H9 (cell line): ENCODE data around the gene MYH9. TPM values are rescaled to one million over a fixed set of nuclear protein-coding genes. Genes with fewer than 3 reads are reported as not detected.

Experiments
- DNase-seq: peaks from one replicate; pipeline ENCODE4 v3.0.0-alpha.2; 2017
- H2AFZ ChIP-seq: one replicate; pipeline ENCODE4 v1.6.1; 2013; ENCODE audit warnings: mild to moderate bottlenecking, low read length, control low read depth, moderate library complexity
- H2AK5ac ChIP-seq: 2 replicates; pipeline ENCODE4 v1.6.1; 2013; ENCODE audit warnings: low read length, control low read depth, mixed read lengths; ENCODE audit not compliant: insufficient read length
- H2BK120ac ChIP-seq: one replicate; pipeline ENCODE4 v1.6.1; 2013; ENCODE audit warnings: low read depth, mild to moderate bottlenecking, low read length, control low read depth, inconsistent platforms; ENCODE audit not compliant: poor library complexity, severe bottlenecking
- H2BK12ac ChIP-seq: 2 replicates; pipeline ENCODE4 v1.6.1; 2013; ENCODE audit warnings: low read length, control low read depth, mixed read lengths, low read depth; ENCODE audit not compliant: insufficient read length
- H2BK15ac ChIP-seq: 2 replicates; pipeline ENCODE4 v1.6.1; 2013; ENCODE audit warnings: low read depth, low read length, control low read depth
- H2BK20ac ChIP-seq: one replicate; pipeline ENCODE4 v1.6.1; 2013; ENCODE audit warnings: low read depth, mild to moderate bottlenecking, low read length, control low read depth, inconsistent platforms; ENCODE audit not compliant: poor library complexity, severe bottlenecking
- H2BK5ac ChIP-seq: 2 replicates; pipeline ENCODE4 v1.6.1; 2013; ENCODE audit warnings: low read length, control low read depth, mixed read lengths; ENCODE audit not compliant: insufficient read length
- H3K14ac ChIP-seq: 2 replicates; pipeline ENCODE4 v1.6.1; 2013; ENCODE audit warnings: low read length, control low read depth; ENCODE audit not compliant: insufficient read depth
- H3K18ac ChIP-seq: 2 replicates; pipeline ENCODE4 v1.6.1; 2013; ENCODE audit warnings: low read depth, mild to moderate bottlenecking, mixed read lengths, low read length, control low read depth; ENCODE audit not compliant: insufficient read length
- H3K23ac ChIP-seq: 2 replicates; pipeline ENCODE4 v1.6.1; 2013; ENCODE audit warnings: low read length, control low read depth, mixed read lengths, low read depth; ENCODE audit not compliant: insufficient read length
- H3K23me2 ChIP-seq: 2 replicates; pipeline ENCODE4 v1.6.1; 2013; ENCODE audit warnings: low read depth, mild to moderate bottlenecking, mixed read lengths, low read length, control low read depth; ENCODE audit not compliant: insufficient read length, poor library complexity, severe bottlenecking
- H3K27ac ChIP-seq: 2 replicates; pipeline ENCODE4 v1.5.1; 2013; ENCODE audit warnings: low read length, control low read depth, mixed read lengths, low read depth; ENCODE audit not compliant: insufficient read length
- H3K27me3 ChIP-seq: 2 replicates; pipeline ENCODE4 v1.6.1; 2013; ENCODE audit warnings: low read length, control low read depth, inconsistent platforms; ENCODE audit not compliant: insufficient read depth
- H3K4ac ChIP-seq: 2 replicates; pipeline ENCODE4 v1.6.1; 2013; ENCODE audit warnings: low read depth, mild to moderate bottlenecking, control low read depth, inconsistent platforms, low read length, moderate library complexity
- H3K4me1 ChIP-seq: 2 replicates; pipeline ENCODE4 v1.6.1; 2013; ENCODE audit warnings: low read length, control low read depth, inconsistent platforms; ENCODE audit not compliant: insufficient read depth
- H3K4me2 ChIP-seq: 2 replicates; pipeline ENCODE4 v1.6.1; 2013; ENCODE audit warnings: low read length, control low read depth, mixed read lengths; ENCODE audit not compliant: insufficient read length, insufficient read depth
- H3K56ac ChIP-seq: 2 replicates; pipeline ENCODE4 v1.6.1; 2013; ENCODE audit warnings: low read depth, mild to moderate bottlenecking, mixed read lengths, low read length, control low read depth; ENCODE audit not compliant: insufficient read length
- H3K79me1 ChIP-seq: 2 replicates; pipeline ENCODE4 v1.6.1; 2013; ENCODE audit warnings: low read depth, mild to moderate bottlenecking, moderate library complexity, low read length, control low read depth, inconsistent platforms; ENCODE audit not compliant: insufficient read depth, poor library complexity, severe bottlenecking
- H3K79me2 ChIP-seq: 2 replicates; pipeline ENCODE4 v1.6.1; 2013; ENCODE audit warnings: low read length, control low read depth, inconsistent platforms; ENCODE audit not compliant: insufficient read depth
- H3K9ac ChIP-seq: 2 replicates; pipeline ENCODE4 v1.6.1; 2013; ENCODE audit warnings: low read length, control low read depth, mixed read lengths; ENCODE audit not compliant: insufficient read length; ENCODE audit errors: extremely low read depth
- H3K9me3 ChIP-seq: one replicate; pipeline ENCODE4 v1.6.1; 2013; ENCODE audit warnings: low read depth, low read length, inconsistent platforms; ENCODE audit not compliant: control insufficient read depth
- H3T11ph ChIP-seq: one replicate; pipeline ENCODE4 v1.6.1; 2013; ENCODE audit warnings: mild to moderate bottlenecking, low read length, control low read depth, inconsistent platforms
- H4K20me1 ChIP-seq: one replicate; pipeline ENCODE4 v1.6.1; 2013; ENCODE audit not compliant: control insufficient read depth, insufficient read length, insufficient read depth
- H4K5ac ChIP-seq: 2 replicates; pipeline ENCODE4 v1.6.1; 2013; ENCODE audit warnings: low read depth, mild to moderate bottlenecking, mixed read lengths, low read length, control low read depth; ENCODE audit not compliant: insufficient read length
- H4K8ac ChIP-seq: replicated peaks from 2 replicates; pipeline ENCODE4 v1.6.1; 2013; ENCODE audit warnings: low read length, control low read depth, mixed read lengths, low read depth; ENCODE audit not compliant: insufficient read length
- H4K91ac ChIP-seq: 2 replicates; pipeline ENCODE4 v1.6.1; 2013; ENCODE audit warnings: low read depth, mild to moderate bottlenecking, moderate library complexity, mixed read lengths, low read length, control low read depth; ENCODE audit not compliant: insufficient read length
- H3K27ac Mint-ChIP-seq, 3 experiments: 2 replicates in 2 of 3; 3 replicates in 1 of 3; pipeline ENCODE4 v1.8.0; 2020 to 2021; ENCODE audit warnings: mixed read lengths in 3 of 3, mild to moderate bottlenecking in 1 of 3, moderate library complexity in 1 of 3
- H3K27me3 Mint-ChIP-seq: 2 replicates; pipeline ENCODE4 v1.8.0; 2021; ENCODE audit warnings: low read depth, mild to moderate bottlenecking, moderate library complexity, mixed read lengths
- H3K36me3 Mint-ChIP-seq, 3 experiments: 2 replicates in 2 of 3; 3 replicates in 1 of 3; pipeline ENCODE4 v1.8.0; 2020 to 2021; ENCODE audit warnings: low read depth in 3 of 3, mixed read lengths in 3 of 3; ENCODE audit not compliant: insufficient read depth in 1 of 3
- H3K4me1 Mint-ChIP-seq, 2 experiments: 2 replicates each; pipeline ENCODE4 v1.8.0; 2020; ENCODE audit warnings: mixed read lengths in 2 of 2
- H3K4me3 Mint-ChIP-seq, 2 experiments: 2 replicates in 1 of 2; 3 replicates in 1 of 2; pipeline ENCODE4 v1.8.0; 2020 to 2021; ENCODE audit warnings: mild to moderate bottlenecking in 2 of 2, mixed read lengths in 2 of 2, moderate library complexity in 1 of 2
- H3K9me3 Mint-ChIP-seq, 2 experiments: 2 replicates in 1 of 2; 3 replicates in 1 of 2; pipeline ENCODE4 v1.8.0; 2020; ENCODE audit warnings: mild to moderate bottlenecking in 2 of 2, mixed read lengths in 2 of 2, moderate library complexity in 1 of 2
- WGBS: extraction: QIAGEN DNeasy Blood & Tissue Kit; methylation state at CpG from one replicate; pipeline ENCODE4 v1.1.7; 2013; ENCODE audit warnings: missing lambda C conversion rate, low lambda C conversion rate, mixed read lengths; ENCODE audit not compliant: insufficient read length; ENCODE audit errors: extremely low coverage; 5-methylcytosine and 5-hydroxymethylcytosine counted together
- total RNA-seq: library from RNA; stranded (reverse); gene quantifications from 2 replicates; pipeline ENCODE4 v1.2.1, GENCODE V29; 2021
- TF ChIP-seq, protein P1 (sequence below): fragments of 200-600 bp; sonication (generic); conservative IDR thresholded peaks from 3 replicates; pipeline ENCODE4 v1.8.0; 2021; ENCODE audit warnings: antibody characterized with exemption, mild to moderate bottlenecking

MYH9 gene
- total RNA-seq, 1 experiment from 2014 or later: 266 TPM

DNA sequence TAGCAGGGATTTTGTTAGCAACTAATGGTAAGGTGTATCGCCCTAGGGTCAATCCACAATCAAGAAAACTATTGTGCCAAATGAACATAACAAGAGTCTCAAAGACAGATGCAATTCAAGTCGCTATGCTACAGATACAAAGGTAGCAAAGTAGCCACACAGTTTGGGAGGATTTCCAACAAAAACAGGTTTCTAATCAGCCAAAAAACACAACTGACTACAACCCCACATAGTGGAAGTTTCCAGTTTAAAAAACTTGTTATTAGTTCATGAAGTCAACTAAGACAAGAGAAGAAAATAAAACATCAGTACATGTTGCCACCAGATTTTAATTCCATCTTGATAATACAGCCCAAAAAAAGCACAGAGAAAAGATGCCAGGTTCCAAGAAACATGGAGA lies 38.0 kb downstream of the MYH9 start:
- H3K4me1 ChIP-seq: no peaks in the 10 kb centered on the region; the same call in 1 of the 2 replicates
- Mint-ChIP-seq H3K4me1 (peaks cover 35 to 36% of the 10 kb centered on the region in 2 experiments), H3K4me3 (no peak overlapping the region), H3K27ac (peak overlapping the region in 2 of 3 experiments; percentile 35 to 69; a peak in 3 of 7 replicates), H3K27me3 (no peaks in the 10 kb centered on the region), H3K36me3 (peaks cover 9 to 32% (median 19%) of the 10 kb centered on the region in 3 experiments), H3K9me3 (no peaks in the 10 kb centered on the region; a peak in 1 of 5 replicates)
- no peak overlapping the region for H4K91ac ChIP-seq
- H3K23ac ChIP-seq: no peak overlapping the region
- H3K79me1 ChIP-seq: no peaks in the 10 kb centered on the region
- no peaks in the 10 kb centered on the region for H3K27me3 ChIP-seq
- H2BK12ac ChIP-seq: no peak overlapping the region
- no peak overlapping the region for H3K14ac ChIP-seq
- H3K18ac ChIP-seq: no peak overlapping the region
- H4K8ac ChIP-seq: no peak overlapping the region
- H2AK5ac ChIP-seq: no peak overlapping the region
- peaks cover 18% of the 10 kb centered on the region; the same call in 1 of the 2 replicates for H3K79me2 ChIP-seq
- DNase-seq: no peak
- H2BK20ac ChIP-seq: no peak overlapping the region
- H3T11ph ChIP-seq: no peak overlapping the region
- H3K4ac ChIP-seq: no peak overlapping the region
- no peak overlapping the region for H2BK5ac ChIP-seq
- no peak overlapping the region for H4K5ac ChIP-seq
- H3K27ac ChIP-seq: no peak overlapping the region
- no peak overlapping the region for H3K4me2 ChIP-seq
- no peak overlapping the region for H2BK120ac ChIP-seq
- no CpG with 5 or more reads among the region's 2 CpGs for WGBS
- no peak overlapping the region for H2AFZ ChIP-seq
- no peak overlapping the region for H3K56ac ChIP-seq
- H3K9ac ChIP-seq: no peak overlapping the region
- no peaks in the 10 kb centered on the region for H4K20me1 ChIP-seq
- H3K9me3 ChIP-seq: no peaks in the 10 kb centered on the region
- TF ChIP-seq, protein P1, sequence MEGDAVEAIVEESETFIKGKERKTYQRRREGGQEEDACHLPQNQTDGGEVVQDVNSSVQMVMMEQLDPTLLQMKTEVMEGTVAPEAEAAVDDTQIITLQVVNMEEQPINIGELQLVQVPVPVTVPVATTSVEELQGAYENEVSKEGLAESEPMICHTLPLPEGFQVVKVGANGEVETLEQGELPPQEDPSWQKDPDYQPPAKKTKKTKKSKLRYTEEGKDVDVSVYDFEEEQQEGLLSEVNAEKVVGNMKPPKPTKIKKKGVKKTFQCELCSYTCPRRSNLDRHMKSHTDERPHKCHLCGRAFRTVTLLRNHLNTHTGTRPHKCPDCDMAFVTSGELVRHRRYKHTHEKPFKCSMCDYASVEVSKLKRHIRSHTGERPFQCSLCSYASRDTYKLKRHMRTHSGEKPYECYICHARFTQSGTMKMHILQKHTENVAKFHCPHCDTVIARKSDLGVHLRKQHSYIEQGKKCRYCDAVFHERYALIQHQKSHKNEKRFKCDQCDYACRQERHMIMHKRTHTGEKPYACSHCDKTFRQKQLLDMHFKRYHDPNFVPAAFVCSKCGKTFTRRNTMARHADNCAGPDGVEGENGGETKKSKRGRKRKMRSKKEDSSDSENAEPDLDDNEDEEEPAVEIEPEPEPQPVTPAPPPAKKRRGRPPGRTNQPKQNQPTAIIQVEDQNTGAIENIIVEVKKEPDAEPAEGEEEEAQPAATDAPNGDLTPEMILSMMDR: no peak
- no peaks in the 10 kb centered on the region for H3K23me2 ChIP-seq
- H2BK15ac ChIP-seq: no peak overlapping the region
